ENCODE results near the gene DPP7. TPM values are rescaled to one million over a fixed set of nuclear protein-coding genes. Genes with fewer than 3 reads are reported as not detected.

DPP7 gene
- polyA plus RNA-seq, 1 of the 3 experiments (the other 2 are of a cell fraction), result 127 TPM

GRCh38 chr9:137140151-137141012 is 25.8 kb upstream of the DPP7 start:
- CTCF ChIA-PET, result interaction anchor here (0.6 to 3.1 kb wide), 3 partner anchors 11 to 336 kb away, joined by 3 to 14 read pairs (median 3); no protein-coding TSS in a partner anchor
- POLR2A ChIA-PET, result interaction anchor here (1.3 to 3.0 kb wide), 3 partner anchors 8 to 11 kb away, joined by 3 to 32 read pairs (median 6); no protein-coding TSS in a partner anchor
- H3K9me2 ChIP-seq, result no peaks in the 10 kb centered on the region

GRCh38 chr9:137139468-137140150 is 25.1 kb upstream of the DPP7 start:
- ChIA-PET POLR2A (interaction anchor here (0.8 to 3.0 kb wide), 6 partner anchors 9 to 54 kb away, joined by 3 to 32 read pairs (median 4); partner anchors contain the start of gene TMEM210), CTCF (interaction anchor here (1.1 to 3.1 kb wide), 3 partner anchors 10 to 97 kb away, joined by 3 to 14 read pairs (median 10); partner anchors contain the start of gene TMEM210)
- Histone ChIP-seq H3K9me3 (no peaks in the 10 kb centered on the region), H3K9me2 (no peaks in the 10 kb centered on the region), H3K4me2 (no peak overlapping the region), H3K27me3 (ENCODE audit: insufficient read depth) (peaks cover 14% of the 10 kb centered on the region), H4K20me1 (ENCODE audit: insufficient read depth) (no peaks in the 10 kb centered on the region), H3K79me2 (ENCODE audit: insufficient read depth) (no peaks in the 10 kb centered on the region), H3K4me1 (ENCODE audit: control insufficient read depth in 1 of 2, insufficient read depth in 2 of 2, low read depth in 1 of 2, low read length in 1 of 2) (peaks cover 0 to 8% of the 10 kb centered on the region in 2 experiments; a peak in 1 of 4 replicates), H2AFZ (ENCODE audit: low read depth) (no peak overlapping the region), H3K4me3 (ENCODE audit: low read depth in 2 of 2, low read length in 1 of 2) (peak overlapping the region in 1 of 2 experiments; percentile 35; a peak in 1 of 4 replicates), H3K9ac (no peak overlapping the region), H3K36me3 (replicated peaks in 1 of 2; ENCODE audit: control insufficient read depth in 1 of 2, insufficient read depth in 2 of 2, low read length in 1 of 2) (no peaks in the 10 kb centered on the region), H3K27ac (ENCODE audit: low read depth in 2 of 2, low read length in 1 of 2) (no peak overlapping the region), H3F3A (replicated peaks; ENCODE audit: insufficient read depth) (no peaks in the 10 kb centered on the region)
- no peak for DNase-seq
- WGBS (ENCODE audit: low lambda C conversion rate), result 75% methylated on average over 19 of the region's 37 CpGs
- TF ChIP-seq RAD21 (IDR thresholded peaks at IDR 0.05; ENCODE audit: low read length), result no peak
- TF ChIP-seq USF1 (IDR thresholded peaks at IDR 0.05; ENCODE audit: borderline replicate concordance, low read depth), result no peak
- TF ChIP-seq MXI1 (IDR thresholded peaks at IDR 0.05; ENCODE audit: low read depth, low read length), result no peak
- no peak for TF ChIP-seq RXRA (IDR thresholded peaks at IDR 0.05; ENCODE audit: borderline replicate concordance, low read depth)
- no peak for TF ChIP-seq RFX5 (IDR thresholded peaks at IDR 0.05; ENCODE audit: low read length)
- TF ChIP-seq SIN3A (IDR thresholded peaks at IDR 0.05; ENCODE audit: borderline replicate concordance, low read depth, low read length), result no peak
- no peak for TF ChIP-seq NRF1 (IDR thresholded peaks at IDR 0.05; ENCODE audit: low read depth, low read length)
- no peak for TF ChIP-seq FOXJ3 (CRISPR knock-in tag; IDR thresholded peaks at IDR 0.05)
- TF ChIP-seq GATA2 (CRISPR knock-in tag; IDR thresholded peaks at IDR 0.05), result no peak
- no peak for TF ChIP-seq CHD2 (IDR thresholded peaks at IDR 0.05; ENCODE audit: low read length, partially characterized antibody)
- no peak for TF ChIP-seq MAX (IDR thresholded peaks at IDR 0.05; ENCODE audit: low read depth)
- no peak for TF ChIP-seq TCF12 (IDR thresholded peaks at IDR 0.05)
- TF ChIP-seq YY1 (IDR thresholded peaks at IDR 0.05; ENCODE audit: low read depth), result no peak
- no peak for TF ChIP-seq EZH2phosphoT487 (IDR thresholded peaks at IDR 0.05; ENCODE audit: borderline replicate concordance, low read depth)

More at GRCh38 chr9:137140151-137141012, 25.8 kb upstream of the DPP7 start:
- Histone ChIP-seq H3K79me2 (ENCODE audit: insufficient read depth) (no peaks in the 10 kb centered on the region), H3K36me3 (replicated peaks in 1 of 2; ENCODE audit: control insufficient read depth in 1 of 2, insufficient read depth in 2 of 2, low read length in 1 of 2) (no peaks in the 10 kb centered on the region), H3K9ac (no peak overlapping the region), H2AFZ (ENCODE audit: low read depth) (no peak overlapping the region), H3K9me3 (no peaks in the 10 kb centered on the region), H3K27me3 (ENCODE audit: insufficient read depth) (peaks cover 14% of the 10 kb centered on the region), H3K27ac (ENCODE audit: low read depth in 2 of 2, low read length in 1 of 2) (no peak overlapping the region), H4K20me1 (ENCODE audit: insufficient read depth) (no peaks in the 10 kb centered on the region), H3K4me2 (no peak overlapping the region), H3F3A (replicated peaks; ENCODE audit: insufficient read depth) (no peaks in the 10 kb centered on the region), H3K4me3 (ENCODE audit: low read depth in 2 of 2, low read length in 1 of 2) (no peak overlapping the region), H3K4me1 (ENCODE audit: control insufficient read depth in 1 of 2, insufficient read depth in 2 of 2, low read depth in 1 of 2, low read length in 1 of 2) (peaks cover 0 to 8% of the 10 kb centered on the region in 2 experiments; a peak in 1 of 4 replicates)
- WGBS (ENCODE audit: low lambda C conversion rate), result 82% methylated on average over 23 of the region's 26 CpGs
- TF ChIP-seq REST (IDR thresholded peaks at IDR 0.05; ENCODE audit: low read depth, low read length), result 0 out of 2 replicates have a peak, but pooled peaks have one; percentile 29
- TF ChIP-seq MEF2A (IDR thresholded peaks at IDR 0.05; ENCODE audit: borderline replicate concordance, low read depth), result no peak
- no peak for DNase-seq

Data from SK-N-SH (cell line).